H7 (cell line): Measurements from ENCODE around the gene C4BPA. TPM values are rescaled to one million over a fixed set of nuclear protein-coding genes. Genes with fewer than 3 reads are reported as not detected.

Source experiments
- DNase-seq: peaks from one replicate; pipeline ENCODE4 v3.0.0; 2012
- H3K27me3 ChIP-seq: 2 replicates; pipeline ENCODE4 v1.6.0; 2011; ENCODE audit warnings: mild to moderate bottlenecking, low read length; ENCODE audit not compliant: control insufficient read depth, insufficient read depth
- H3K36me3 ChIP-seq: replicated peaks from 2 replicates; pipeline ENCODE4 v1.5.1; 2011; ENCODE audit warnings: low read length; ENCODE audit not compliant: control insufficient read depth, insufficient read depth
- H3K4me3 ChIP-seq: 2 replicates; pipeline ENCODE4 v1.5.1; 2011; ENCODE audit warnings: low read depth, mild to moderate bottlenecking, control low read depth, low read length, moderate library complexity; ENCODE audit not compliant: insufficient read depth
- total RNA-seq: library from RNA; depleted of rRNA; stranded (reverse); fragments of >200 nt; shearing (Covaris generic); gene quantifications from 2 replicates; pipeline ENCODE4 v1.2.3, GENCODE V29; 2014

C4BPA gene
- total RNA-seq, 1 experiment from 2014 or later = not detected

GRCh38 chr1:207069858-207070506 is 34.1 kb upstream of the C4BPA start:
- DNase-seq = no peak
- H3K36me3 ChIP-seq = peaks cover 11% of the 10 kb centered on the region
- no peaks in the 10 kb centered on the region for H3K27me3 ChIP-seq

DNA sequence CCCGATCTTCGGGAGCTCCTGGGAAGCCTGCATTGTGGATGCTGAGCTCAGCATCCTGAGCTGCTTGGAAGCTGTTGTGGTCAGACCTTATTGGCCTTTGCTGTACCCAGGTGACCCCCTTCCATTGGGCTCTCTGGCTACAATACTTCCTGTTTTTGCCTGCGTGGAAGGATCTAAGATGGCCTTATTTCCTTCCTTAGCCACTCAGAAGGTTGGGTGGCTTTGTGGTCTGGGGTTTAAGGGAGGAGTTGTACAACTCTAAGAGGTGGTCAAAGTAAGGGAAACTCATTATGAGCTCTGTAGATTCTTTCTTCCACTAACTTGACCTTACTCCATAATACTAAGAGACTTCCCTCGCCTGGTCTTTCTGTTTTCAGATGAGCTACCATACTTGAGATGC is 33.2 kb upstream of the C4BPA start:
- Histone ChIP-seq H3K36me3 (peaks cover 11% of the 10 kb centered on the region), H3K27me3 (no peaks in the 10 kb centered on the region), H3K4me3 (no peak overlapping the region)
- DNase-seq = no peak

More at GRCh38 chr1:207069858-207070506, 34.1 kb upstream of the C4BPA start:
- no peak overlapping the region for H3K4me3 ChIP-seq

GRCh38 chr1:207071426-207071825 is 32.6 kb upstream of the C4BPA start:
- H3K27me3 ChIP-seq = no peaks in the 10 kb centered on the region
- H3K36me3 ChIP-seq = peaks cover 11% of the 10 kb centered on the region
- DNase-seq = no peak
- H3K4me3 ChIP-seq = no peak overlapping the region

- Histone ChIP-seq H3K36me3 (peaks cover 9% of the 10 kb centered on the region), H3K4me3 (no peak overlapping the region), H3K27me3 (no peaks in the 10 kb centered on the region)
- DNase-seq = no peak
Observed at GRCh38 chr1:207072233-207072632, 31.8 kb upstream of the C4BPA start.

- no peak for DNase-seq
- H3K36me3 ChIP-seq = peaks cover 10% of the 10 kb centered on the region
- H3K27me3 ChIP-seq = no peaks in the 10 kb centered on the region
- H3K4me3 ChIP-seq = no peak overlapping the region
Observed at GRCh38 chr1:207073906-207074820, 29.9 kb upstream of the C4BPA start.

GRCh38 chr1:207076181-207076955 is 27.7 kb upstream of the C4BPA start:
- Histone ChIP-seq H3K4me3 (no peak overlapping the region), H3K27me3 (no peaks in the 10 kb centered on the region), H3K36me3 (peaks cover 5% of the 10 kb centered on the region)
- DNase-seq = no peak

- DNase-seq = no peak
Observed at GRCh38 chr1:207077012-207077411, 27.0 kb upstream of the C4BPA start.

GRCh38 chr1:207077470-207078377 is 26.3 kb upstream of the C4BPA start:
- Histone ChIP-seq H3K36me3 (peaks cover 1% of the 10 kb centered on the region; the same call in 1 of the 2 replicates), H3K4me3 (no peak overlapping the region), H3K27me3 (no peaks in the 10 kb centered on the region)
- DNase-seq = peak; percentile 51

More at GRCh38 chr1:207077012-207077411, 27.0 kb upstream of the C4BPA start:
- Histone ChIP-seq H3K36me3 (peaks cover 3% of the 10 kb centered on the region; the same call in 1 of the 2 replicates), H3K4me3 (no peak overlapping the region), H3K27me3 (no peaks in the 10 kb centered on the region)

DNA sequence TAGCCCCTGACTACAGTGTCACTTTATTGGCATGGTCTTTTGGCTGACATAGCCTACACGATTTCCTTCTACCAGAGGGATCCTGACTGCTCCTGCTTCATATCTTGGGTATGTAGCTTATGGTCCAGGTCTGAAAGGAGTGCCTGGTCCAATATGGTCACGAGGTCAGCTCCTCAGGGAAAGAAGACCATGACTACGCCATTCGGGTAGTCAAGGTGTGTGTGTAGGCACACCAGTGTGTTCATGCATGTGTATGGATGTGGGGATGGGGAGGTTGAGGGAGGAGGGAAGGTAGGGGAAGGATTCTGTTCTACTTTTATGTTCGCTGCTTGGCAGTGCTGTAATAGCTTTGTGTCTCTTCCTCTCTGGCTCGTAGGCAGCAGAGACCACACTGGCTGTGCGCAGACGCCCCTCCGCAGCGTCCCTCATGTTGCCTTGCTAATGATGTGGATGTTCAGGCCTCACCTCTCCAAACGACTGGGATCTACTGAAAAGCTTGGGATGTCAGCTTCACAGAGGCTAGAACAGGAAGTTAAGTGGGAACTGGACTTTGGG is 25.4 kb upstream of the C4BPA start:
- no peak overlapping the region for H3K4me3 ChIP-seq
- DNase-seq = no peak
- H3K27me3 ChIP-seq = no peaks in the 10 kb centered on the region
- H3K36me3 ChIP-seq = peaks cover 1% of the 10 kb centered on the region; the same call in 1 of the 2 replicates

DNA sequence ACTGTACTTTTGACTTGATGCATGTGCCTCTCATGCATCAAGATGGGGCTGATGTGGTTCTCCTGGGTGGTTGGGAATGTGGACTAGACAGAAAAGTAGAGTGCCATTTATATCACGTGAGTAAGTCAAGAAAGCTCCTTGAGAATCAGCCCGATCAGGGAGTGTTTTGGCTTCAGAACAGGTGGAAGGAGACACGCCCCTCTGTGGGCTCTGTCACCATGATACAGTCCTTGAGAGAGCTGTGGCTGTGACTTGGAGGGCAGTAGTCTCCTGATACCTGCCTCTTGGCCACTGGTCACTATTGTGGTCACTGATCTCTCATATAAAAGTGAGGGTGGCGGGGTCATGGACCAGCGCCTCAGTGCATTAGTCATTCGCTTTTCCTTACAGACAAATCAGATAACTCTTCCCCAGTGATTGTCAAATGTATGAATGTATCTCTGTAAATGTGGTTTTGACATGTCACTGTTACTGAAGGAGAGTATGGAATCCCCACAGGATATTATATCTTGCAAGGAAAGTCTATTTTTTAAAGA is 24.3 kb upstream of the C4BPA start:
- Histone ChIP-seq H3K27me3 (no peaks in the 10 kb centered on the region), H3K36me3 (peaks cover 1% of the 10 kb centered on the region; the same call in 1 of the 2 replicates), H3K4me3 (no peak overlapping the region)
- no peak for DNase-seq

DNA sequence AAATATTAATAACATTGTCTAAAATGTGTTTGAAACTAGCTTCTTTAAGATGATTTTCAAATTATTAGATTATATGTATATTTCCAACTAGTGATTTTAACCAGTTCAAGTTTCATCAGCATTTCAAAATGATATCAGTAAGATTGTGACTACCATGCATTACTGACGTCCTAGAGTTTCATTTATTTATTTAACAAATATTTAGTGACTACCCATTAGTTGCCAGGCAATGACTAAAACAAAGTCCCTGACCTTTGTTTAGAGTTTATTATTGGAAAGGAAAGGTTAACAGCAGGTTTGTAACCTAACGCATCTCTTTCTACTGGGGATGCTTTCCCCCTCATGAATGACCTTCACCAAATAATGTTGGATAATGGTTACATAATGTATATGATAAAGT is 22.9 kb upstream of the C4BPA start:
- H3K4me3 ChIP-seq = no peak overlapping the region
- no peaks in the 10 kb centered on the region for H3K27me3 ChIP-seq
- DNase-seq = no peak
- H3K36me3 ChIP-seq = peaks cover 1% of the 10 kb centered on the region; the same call in 1 of the 2 replicates

GRCh38 chr1:207081806-207082205 is 22.2 kb upstream of the C4BPA start:
- no peak overlapping the region for H3K4me3 ChIP-seq
- peaks cover 1% of the 10 kb centered on the region; the same call in 1 of the 2 replicates for H3K36me3 ChIP-seq
- H3K27me3 ChIP-seq = no peaks in the 10 kb centered on the region
- DNase-seq = no peak

- DNase-seq = no peak
- H3K27me3 ChIP-seq = no peaks in the 10 kb centered on the region
- H3K36me3 ChIP-seq = no peaks in the 10 kb centered on the region
- H3K4me3 ChIP-seq = no peak overlapping the region
Observed at GRCh38 chr1:207084232-207084631, 19.8 kb upstream of the C4BPA start.
